HCEC 1CT (cell line): ENCODE measurements around the gene SNAPC3.
"Not testable (repeated sequence)": the region's sequence is repeated elsewhere in the genome, so short reads cannot be mapped to it uniquely, and the experiment has no call there.

Experiments used
- DNase-seq: peaks from one replicate; pipeline ENCODE4 v3.0.0-alpha.2; 2017

Gene SNAPC3

DNA sequence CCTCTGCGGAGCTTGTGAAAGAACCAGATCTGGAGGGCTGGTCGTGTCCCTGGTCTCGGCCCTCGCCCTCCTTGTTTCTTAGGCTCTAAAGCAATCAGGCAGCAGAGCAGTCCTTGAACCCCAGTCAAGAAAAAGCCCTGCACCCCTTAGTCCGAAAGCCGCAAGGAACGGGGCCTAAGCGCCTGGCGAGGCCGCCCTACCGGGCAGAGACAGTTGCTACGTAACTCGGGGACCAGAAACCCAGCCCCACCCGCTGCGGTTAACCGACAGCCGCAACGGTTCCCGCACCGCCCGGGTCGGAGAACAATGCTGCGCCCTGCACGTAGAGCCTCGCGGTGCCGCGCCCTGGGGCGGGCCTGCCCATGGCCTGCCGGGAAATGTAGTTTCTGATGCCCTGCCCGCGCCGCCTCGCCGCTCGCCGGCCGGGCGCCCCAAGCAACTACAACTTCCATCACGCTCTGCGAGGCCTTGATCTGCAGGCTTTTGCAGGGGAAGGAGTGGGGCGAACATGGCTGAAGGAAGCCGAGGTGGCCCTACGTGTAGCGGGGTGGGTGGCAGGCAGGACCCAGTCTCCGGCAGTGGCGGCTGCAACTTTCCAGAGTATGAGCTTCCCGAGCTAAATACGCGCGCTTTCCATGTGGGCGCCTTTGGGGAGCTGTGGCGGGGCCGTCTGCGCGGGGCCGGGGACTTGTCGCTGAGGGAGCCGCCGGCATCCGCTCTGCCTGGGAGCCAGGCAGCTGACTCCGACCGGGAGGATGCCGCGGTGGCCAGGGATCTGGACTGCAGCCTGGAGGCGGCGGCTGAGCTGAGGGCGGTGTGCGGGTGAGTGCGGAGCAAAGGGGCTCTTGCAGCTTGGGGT is at the start of gene SNAPC3:
TSS of gene SNAPC3 (plus strand) at position 505 of the 859 bp plus-strand sequence. CDS start at position 509, 4 bp downstream.
- DNase-seq: peak; percentile 96

DNA sequence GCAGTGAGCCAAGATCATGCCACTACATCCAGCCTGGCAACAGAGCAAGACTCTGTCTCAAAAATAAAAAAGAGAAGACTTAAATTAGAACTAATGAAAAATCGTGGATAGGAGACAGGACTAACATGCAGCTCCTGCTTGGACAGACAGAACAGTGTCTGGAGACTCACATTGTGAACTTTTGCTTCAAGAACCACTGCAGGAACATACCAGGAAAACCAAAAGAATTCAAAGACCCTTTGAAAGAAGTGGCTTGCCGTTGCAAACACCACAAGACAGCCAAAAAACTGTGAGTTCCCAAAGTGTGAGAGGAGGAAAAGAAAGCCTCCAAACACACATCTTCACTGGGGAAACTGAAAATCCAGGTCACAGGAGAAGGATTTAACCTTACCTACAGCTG is 48.8 kb upstream of the SNAPC3 start:
- no peak for DNase-seq

DNA sequence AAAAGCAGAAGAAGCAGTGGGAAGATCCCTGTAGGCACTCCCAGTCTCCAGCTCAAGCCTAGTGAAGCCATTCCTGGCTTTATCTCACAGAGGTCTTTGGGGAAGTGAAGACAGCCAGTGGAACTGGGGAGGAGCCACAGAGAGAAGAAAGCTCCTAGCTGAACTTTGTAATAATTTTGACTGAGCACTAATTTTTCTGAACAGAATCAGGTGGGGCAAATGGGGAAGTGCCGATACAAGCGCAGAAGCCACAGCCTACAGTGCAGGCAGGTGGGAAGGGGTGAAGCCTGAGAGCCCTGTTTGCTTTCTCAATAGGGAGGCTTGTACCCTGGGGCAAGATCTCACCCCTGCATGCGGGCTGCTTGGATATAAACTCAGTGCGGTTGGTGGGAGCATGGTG is 48.4 kb upstream of the SNAPC3 start:
- no peak for DNase-seq

DNA sequence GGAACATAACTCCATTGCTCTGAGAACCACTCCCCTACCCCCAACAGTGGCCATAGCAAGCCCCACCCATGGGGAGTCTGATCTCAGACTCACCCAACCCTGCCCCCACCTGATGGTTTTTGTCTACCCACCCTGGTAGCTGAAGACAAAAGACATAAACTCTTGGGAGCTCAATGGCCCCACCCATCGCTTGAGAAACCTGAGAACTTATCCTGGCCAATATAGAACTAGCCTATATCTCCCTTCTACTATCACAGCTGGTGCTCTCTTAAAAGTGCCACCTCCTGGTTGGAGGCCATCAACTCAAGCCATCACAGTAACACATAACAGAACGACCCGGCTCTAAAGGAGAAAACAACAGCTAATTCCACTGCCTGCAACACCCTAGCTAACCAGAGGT is 47.9 kb upstream of the SNAPC3 start:
- no peak for DNase-seq

DNA sequence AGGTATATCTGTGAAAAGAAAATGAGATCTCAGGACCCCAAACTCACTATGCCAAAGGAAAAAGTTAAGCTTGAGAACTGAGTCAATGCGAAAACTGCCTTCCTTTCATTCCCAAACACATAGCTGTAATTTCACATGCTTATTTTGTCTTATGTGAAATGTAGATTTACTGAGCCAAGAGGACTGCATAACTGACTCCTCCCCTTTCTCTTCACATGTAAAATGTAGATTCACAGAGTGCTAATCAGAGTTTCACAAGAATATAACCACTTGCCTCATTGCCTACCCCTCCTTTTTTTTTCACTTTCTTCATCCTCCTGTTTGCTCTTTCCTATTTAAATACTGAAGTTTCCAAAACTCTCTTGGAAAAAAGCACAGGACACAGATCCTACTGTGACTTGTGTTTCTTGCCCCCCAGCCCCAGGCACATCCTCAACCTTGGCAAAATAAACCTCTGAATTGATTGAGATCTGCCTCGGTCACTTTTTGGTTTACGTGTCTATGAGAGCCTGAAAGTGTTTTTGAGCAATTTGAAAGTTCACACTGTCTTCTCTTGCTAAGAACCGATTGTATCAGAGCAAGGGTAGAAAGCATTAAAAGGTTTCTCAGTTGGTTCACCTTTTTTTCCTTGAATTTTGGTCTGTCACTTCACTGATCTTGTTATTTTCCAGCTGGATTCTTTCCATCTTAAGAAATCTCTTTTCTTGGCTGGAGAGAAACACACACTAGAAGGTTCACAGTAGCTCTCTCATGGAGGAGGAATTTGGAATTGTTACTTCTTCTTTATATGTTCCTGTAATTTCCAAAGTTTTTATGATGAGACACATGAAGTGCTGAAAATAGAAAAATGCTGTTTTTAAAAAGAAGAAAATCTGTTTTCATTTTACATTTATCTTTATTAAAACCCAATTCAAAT is 44.8 kb upstream of the SNAPC3 start:
- no peak for DNase-seq

DNA sequence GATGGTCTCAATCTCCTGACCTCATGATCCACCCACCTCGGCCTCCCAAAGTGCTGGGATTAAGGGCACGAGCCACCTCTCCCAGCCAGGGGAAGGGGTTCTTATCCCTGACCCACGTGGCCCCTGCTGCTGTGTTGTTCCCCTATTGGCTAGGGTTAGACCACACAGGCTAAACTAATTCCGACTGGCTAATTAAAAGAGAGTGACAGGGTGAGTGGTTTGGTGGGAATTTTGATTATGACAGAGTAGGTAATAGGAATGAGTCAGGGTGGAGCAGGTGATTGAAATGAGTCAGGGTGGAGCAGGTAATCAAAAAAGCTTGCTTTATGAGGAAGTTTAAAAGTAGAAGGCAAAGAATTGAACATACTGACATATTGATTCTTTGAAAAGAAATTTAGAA is 43.4 kb upstream of the SNAPC3 start:
- DNase-seq: not testable (repeated sequence)

DNA sequence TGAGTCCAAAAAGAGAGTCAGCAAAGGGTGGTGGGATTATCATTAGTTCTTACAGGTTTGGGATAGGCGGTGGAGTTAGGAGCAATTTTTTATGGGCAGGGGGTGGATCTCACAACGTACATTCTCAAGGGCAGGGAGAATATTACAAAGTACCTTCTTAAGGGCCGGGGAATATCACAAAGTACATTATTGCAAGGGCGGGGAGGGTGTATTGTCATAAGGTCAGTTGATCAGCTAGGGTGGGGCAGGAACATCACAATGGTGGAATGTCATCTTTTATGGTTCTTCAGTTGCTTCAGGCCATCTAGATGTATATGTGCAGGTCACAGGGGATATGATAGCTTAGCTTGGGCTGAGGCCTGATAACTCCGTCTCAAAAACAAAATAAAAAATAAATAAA is 42.8 kb upstream of the SNAPC3 start:
- DNase-seq: not testable (repeated sequence)

DNA sequence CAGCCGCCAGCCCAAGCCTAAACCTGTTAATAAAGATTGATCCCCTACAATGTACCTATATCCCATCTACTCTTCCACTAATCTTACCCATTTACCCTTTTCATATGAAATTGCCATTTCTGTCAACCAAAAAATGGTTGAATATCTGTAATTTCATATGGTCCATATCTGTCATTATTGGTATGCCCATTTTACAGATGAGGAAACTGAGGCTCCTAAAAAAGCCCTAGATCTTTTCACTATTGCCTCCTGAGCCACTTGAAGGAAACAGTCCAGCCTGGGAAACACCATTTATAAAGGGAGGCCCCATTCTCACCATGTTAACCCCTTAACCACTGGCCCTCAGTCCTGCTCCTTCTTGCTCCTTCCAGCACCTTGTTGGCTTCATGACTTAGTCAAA is 41.2 kb upstream of the SNAPC3 start:
- DNase-seq: no peak

DNA sequence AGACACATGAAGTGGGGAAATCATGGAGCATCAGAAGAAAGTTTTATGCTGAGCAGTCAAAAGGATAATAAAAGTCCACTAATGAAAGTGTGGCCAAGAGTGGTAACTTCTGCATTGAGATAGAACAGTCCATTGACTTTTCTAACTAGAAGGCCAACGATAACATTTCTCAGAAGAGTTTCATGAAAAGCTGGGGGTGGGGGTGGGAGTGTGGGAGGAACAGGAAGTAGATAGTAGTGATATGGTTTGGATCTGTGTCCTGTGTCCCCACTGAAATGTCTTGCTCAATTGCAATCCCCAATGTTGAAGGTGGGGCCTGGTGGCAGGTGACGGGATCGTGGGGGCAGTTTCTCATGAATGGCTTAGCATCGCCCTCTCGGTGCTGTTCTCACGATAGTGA is 36.2 kb upstream of the SNAPC3 start:
- no peak for DNase-seq

DNA sequence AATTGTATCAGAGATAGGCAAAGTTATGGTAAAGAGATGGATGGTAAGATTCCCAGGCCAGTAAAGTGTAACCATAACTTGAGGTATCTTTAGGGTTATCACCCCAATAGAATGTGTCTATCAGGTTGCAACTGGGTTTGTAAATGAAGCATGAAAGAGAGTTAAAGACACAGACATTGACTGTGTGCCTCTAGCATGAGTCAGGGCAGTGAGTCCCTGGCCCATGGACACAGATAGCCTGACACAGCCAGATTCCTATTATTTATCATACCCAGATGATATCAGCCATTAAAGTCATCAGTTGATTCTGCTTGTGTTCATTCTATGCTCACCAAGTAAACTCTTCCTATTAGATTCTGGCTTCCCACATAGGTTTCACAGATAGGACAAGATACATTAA is 33.5 kb upstream of the SNAPC3 start:
- DNase-seq: no peak

DNA sequence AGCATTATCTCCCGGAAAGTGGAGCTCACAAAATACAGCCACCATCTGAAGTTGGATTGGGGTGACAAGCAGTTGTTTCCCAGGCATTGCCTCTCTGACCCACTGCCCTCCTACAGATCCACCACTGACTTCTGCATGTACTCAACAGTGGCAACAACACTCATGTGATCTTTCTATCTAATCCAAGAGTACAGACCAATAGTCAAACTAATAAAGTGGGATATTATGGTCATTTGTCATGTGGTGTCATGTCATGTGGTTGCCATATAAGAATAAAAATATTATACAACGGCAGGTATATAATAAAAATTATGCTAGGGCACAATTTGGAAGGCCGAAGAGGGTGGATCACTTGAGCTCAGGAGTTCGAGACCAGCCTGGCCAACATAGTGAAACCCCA is 33.0 kb upstream of the SNAPC3 start:
- no peak for DNase-seq

DNA sequence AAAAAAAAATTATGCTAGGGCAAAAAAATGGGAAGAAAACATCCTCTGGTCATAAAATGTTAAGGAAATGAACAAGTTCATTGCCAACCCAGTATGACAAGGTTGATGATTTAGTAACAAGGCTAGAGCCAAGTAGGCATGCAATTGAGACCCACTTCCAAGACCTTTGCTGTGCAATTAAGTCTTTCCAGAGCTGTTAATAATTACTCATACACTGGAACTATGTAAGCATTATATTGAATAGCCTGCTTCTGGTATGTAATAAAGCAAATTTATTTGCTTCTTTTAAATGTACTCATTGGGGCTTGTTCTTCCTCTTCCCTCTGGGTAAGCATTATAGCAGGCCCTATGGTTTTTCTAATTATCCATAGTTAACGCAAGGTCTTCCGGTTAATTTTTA is 32.5 kb upstream of the SNAPC3 start:
- DNase-seq: no peak

DNA sequence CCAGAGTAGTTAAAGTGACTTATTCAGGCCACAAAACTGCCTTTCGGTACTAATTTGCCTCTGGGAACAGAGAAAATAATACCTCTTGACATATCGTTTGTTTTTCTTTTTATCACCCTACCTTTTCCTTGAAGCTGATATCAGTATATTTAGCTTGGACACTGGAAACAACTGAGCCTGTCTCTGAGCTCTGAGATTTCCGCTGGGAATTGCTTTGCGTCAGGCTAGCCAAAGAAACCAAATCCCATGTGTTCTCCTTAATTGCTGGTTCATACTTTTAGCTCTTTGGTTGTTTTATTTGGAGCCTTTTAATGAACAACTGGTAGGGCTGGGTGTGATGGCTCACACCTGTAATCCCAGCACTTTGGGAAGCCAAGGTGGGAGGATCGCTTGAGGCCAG is 30.3 kb upstream of the SNAPC3 start:
- no peak for DNase-seq

DNA sequence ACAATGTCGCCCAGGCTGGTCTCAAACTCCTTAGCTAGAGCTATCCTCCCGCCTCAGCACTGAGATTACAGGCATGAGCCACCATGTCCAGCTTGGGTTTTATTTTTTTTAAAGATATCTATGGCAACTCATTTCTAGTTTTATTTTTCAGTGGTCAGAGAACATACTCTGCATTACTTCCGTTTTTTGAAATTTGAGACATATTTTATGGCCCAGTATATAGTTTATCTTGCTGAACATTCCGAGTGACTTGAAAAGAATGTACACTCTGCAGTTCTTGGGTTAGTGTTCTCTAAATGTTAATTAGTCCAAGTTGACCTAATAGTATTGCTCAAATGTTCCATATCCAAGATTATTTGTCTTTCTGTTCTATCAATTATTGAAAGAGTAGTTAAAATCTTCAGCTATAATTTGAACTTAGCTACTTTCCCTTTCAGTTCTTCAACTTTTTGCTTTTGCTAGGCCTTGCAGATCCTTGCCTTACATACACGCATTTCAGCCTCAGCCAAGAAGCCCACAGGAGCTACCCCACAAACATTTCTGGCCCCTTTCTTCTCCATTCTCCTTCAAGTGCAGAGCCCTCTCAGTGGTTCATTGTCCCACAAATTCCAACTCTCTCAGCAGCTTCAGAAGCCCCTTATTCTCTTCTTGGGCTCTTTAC is 22.3 kb upstream of the SNAPC3 start:
- DNase-seq: peak; percentile 24

DNA sequence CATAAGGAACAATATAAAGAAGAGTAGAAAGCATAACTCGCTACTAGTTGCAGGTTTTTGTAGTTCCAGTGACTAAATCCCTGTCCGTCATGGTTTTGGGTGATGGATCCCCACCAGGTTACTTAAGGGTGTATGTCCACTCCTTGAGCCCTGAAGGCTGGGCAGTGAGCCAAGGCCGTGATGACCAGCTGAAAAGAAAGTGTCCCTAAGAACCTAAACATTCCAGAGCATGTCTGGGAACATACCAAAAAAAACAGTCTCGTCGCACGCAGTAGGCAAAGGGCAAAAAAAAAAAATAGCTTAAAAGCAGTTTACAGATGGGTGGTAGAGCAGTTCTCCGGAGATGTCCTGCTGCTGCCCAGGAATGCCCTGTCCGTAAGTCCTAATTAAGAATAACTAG is 21.4 kb upstream of the SNAPC3 start:
- no peak for DNase-seq

DNA sequence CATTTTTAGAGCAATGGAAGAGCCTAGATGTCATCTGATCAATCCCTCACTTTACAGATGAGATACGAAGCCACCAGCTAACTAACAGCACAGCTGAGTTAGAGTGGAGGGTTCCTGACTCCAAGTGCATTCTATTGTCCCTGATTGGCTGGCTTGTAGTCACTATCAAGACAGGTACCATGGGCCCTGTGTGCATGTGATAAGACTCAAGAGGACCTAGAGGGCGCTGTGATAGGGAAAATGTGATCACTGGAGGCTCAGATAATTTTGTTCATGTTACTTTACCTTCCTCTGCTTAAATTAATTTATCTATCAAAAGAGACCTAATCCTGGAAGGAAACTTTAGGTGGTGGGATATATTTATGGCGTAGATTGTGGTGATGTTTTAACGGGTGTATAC is 19.5 kb upstream of the SNAPC3 start:
- peak; percentile 5 for DNase-seq

DNA sequence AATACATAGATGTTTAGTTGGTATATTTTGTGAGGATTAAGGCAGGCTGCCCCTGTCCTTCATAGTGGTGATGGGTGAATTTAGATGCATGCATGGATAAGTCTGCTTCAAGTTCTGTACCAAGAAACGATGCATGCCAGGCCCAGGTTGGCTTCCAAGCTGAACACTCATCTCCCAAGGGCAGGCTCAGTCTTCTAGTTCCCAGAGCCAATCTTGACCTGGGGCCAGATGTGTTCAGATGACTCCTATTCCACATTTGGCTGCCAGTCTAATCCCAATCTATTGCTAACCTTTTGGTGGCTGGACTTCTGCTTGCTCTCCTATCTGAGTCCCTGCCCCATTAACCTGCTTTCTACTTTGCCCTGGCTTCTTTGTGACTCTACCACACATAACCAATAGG is 18.5 kb upstream of the SNAPC3 start:
- no peak for DNase-seq

DNA sequence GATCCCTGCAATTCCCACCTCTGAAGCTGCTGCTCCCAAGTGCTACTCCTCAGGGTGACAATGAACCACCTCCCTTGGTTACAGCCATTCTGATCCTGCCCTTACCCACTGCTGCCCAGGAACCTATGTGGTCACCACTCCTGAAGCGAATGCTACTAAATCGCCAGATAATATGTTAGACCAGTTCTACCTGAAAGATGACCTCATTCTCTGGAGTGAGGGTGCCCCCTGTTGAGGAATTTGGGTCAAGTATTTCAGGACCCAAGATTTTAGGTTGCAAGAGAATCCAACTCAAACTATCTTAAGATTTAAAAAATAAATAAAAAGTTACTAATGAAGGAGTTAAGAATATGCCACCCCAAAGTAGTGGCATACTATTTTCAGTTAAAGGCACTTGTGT is 5.8 kb upstream of the SNAPC3 start:
- peak; percentile 49 for DNase-seq

DNA sequence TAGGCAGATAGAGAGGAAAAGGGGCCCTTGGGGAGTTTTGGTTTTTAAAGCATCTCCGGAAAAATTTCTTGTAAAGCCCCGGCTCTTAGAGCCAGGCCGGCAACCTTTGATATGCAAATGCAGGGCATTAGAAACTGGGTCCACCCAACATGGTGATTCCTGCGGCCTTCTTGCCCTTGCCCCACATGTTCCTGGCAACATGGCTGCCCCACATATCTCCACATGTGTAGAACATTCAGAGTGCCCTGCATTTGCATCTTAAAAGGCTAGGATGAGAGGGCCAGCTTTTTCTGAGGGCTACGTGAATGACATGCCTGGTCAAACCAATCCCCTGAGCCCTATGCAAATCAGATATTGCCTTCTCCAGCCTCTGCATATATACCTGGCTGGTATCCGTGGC is 5.0 kb upstream of the SNAPC3 start:
- no peak for DNase-seq

DNA sequence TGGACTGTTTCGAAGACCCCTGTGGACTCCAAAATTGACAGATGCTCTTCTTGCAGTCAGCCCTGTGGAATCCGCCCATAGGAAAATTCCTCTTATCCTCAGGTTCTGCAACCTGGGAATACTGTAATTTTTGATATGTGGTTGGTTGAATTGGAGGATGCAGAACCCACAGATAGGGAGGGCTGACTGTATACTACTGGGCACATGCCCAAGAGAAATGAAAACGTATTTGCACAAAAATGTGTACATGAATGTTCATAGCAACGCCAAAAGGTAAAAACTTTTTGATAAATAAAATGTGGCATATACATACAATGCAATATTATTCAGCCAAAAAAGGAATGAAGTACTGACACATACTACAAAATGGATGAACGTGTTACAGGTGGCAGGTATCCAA is 1.9 kb upstream of the SNAPC3 start:
- DNase-seq: no peak

DNA sequence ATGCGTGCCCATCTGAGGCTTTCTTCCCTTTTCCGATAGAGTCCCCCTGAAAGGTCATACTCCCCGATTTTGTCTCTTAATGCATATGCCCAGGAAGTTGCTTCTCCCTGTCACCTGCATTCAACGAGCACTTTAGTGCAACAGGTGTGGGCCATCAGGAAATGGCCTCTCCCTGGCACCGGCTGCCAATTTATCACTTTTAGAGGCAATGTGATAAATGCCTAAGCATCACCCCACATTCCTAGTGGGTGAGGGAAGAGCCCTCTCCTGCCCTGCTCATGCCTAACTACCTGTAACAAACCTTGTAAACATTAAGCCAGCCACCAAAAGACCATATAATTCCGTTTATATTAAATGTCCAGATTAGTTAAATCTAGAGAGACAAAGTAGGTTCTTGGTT is 1.1 kb upstream of the SNAPC3 start:
- DNase-seq: no peak

DNA sequence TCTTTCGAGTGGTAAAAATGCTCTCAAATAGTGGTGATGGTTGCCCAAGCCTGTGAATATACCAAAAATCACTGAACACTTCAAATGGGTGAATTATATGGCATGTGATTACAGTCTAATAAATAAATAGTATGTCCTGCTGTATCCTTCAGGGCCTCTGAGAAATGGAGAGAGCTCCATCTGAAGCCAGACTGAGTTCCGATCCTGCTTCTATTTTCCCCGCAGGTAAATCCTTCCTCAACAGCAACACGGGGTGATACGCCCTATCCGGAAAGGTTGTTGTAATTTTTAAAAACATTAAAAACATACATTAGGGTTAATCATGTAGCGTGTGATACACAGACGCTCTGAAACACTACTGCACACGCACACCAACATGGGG is 695 bp upstream of the SNAPC3 start:
- DNase-seq: no peak

DNA sequence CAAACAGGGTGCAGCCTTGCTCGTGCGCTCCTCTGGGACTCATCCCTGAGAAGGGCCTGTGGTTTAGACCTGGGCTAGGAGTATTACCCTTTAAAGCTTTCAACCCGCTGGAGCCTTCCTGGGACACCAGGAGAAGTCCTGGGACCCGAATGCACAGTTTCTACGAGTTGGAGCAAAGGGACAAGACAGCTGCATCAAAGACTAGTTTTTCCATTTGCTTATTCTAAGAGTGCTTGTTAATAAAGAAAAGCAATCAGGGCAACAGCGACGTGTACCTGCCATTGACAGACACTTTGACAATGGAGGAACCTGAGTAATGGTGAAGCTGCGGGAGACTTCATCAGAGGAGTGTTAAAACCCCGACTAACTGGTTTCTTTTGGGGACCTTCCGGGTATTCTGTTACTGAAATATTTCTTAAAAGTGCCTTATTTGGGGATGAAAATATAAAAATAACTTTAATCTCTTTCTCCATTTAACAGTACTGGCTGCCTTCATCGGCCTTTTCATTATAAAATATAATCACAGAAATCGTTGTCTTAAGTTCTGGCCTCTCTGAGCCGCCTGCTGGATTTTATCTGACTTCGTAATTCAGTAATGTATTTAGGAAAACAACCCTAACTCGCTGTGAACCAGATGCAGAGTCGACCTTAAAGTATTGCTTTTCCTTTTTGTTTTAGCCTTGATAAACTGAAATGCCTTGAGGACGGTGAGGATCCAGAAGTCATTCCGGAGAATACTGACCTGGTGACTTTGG is 732 bp downstream of the SNAPC3 start:
- DNase-seq: peak; percentile 48
